ENCODE results near the gene COL6A3.

COL6A3 gene

GRCh38 chr2:237345891-237346640 is 67.9 kb downstream of the COL6A3 start:
- peak; percentile 15 for DNase-seq (ENCODE audit: low spot score)

- DNase-seq (ENCODE audit: low spot score): no peak
These were observed 68.6 kb downstream of the COL6A3 start for GRCh38 chr2:237345411-237345810.

GRCh38 chr2:237344942-237345341 is 69.0 kb downstream of the COL6A3 start:
- DNase-seq (ENCODE audit: low spot score): no peak

GRCh38 chr2:237343993-237344392 is 70.0 kb downstream of the COL6A3 start:
- no peak for DNase-seq (ENCODE audit: low spot score)

GRCh38 chr2:237341872-237342271 is 72.1 kb downstream of the COL6A3 start:
- no peak for DNase-seq (ENCODE audit: low spot score)

- DNase-seq (ENCODE audit: low spot score): no peak
These were observed 76.4 kb downstream of the COL6A3 start for GRCh38 chr2:237337586-237337985.

- DNase-seq (ENCODE audit: low spot score): no peak
These were observed 77.8 kb downstream of the COL6A3 start for GRCh38 chr2:237336131-237336530.

GRCh38 chr2:237333748-237334147 is 80.2 kb downstream of the COL6A3 start:
- DNase-seq (ENCODE audit: low spot score): no peak

GRCh38 chr2:237330541-237330940 is 83.4 kb downstream of the COL6A3 start:
- DNase-seq (ENCODE audit: low spot score): no peak

GRCh38 chr2:237327175-237327950 is 86.6 kb downstream of the COL6A3 start:
- no peak for DNase-seq (ENCODE audit: low spot score)

- no peak for DNase-seq (ENCODE audit: low spot score)
These were observed 87.4 kb downstream of the COL6A3 start for GRCh38 chr2:237326266-237327171.

GRCh38 chr2:237324837-237325236 is 89.1 kb downstream of the COL6A3 start:
- no peak for DNase-seq (ENCODE audit: low spot score)

GRCh38 chr2:237324405-237324831 is 89.5 kb downstream of the COL6A3 start:
- DNase-seq (ENCODE audit: low spot score): no peak

GRCh38 chr2:237323656-237324055 is 90.3 kb downstream of the COL6A3 start:
- DNase-seq (ENCODE audit: low spot score): no peak

GRCh38 chr2:237322564-237322963 is 91.4 kb downstream of the COL6A3 start:
- no peak for DNase-seq (ENCODE audit: low spot score)

GRCh38 chr2:237321746-237322145 is 92.2 kb downstream of the COL6A3 start:
- no peak for DNase-seq (ENCODE audit: low spot score)

GRCh38 chr2:237320801-237321560 is 93.0 kb downstream of the COL6A3 start:
- DNase-seq (ENCODE audit: low spot score): no peak

GRCh38 chr2:237319887-237320286 is 94.1 kb downstream of the COL6A3 start:
- DNase-seq (ENCODE audit: low spot score): no peak

GRCh38 chr2:237319086-237319820 is 94.7 kb downstream of the COL6A3 start:
- no peak for DNase-seq (ENCODE audit: low spot score)

- DNase-seq (ENCODE audit: low spot score): no peak
These were observed 97.6 kb downstream of the COL6A3 start for GRCh38 chr2:237316339-237316738.

GRCh38 chr2:237315829-237316225 is 98.1 kb downstream of the COL6A3 start:
- no peak for DNase-seq (ENCODE audit: low spot score)
